Left renal pelvis (tissue), 4 donors: ENCODE data around the gene ITPR2. TPM values are rescaled to one million over a fixed set of nuclear protein-coding genes. Genes with fewer than 3 reads are reported as not detected.
"Not testable (repeated sequence)": the region's sequence is repeated elsewhere in the genome, so short reads cannot be mapped to it uniquely, and the experiment has no call there.

ENCODE experiments used
- DNase-seq, 4 donors: peaks; one replicate each; pipeline ENCODE4 v3.0.0-alpha.2; 2013; ENCODE audit warnings: low read depth in 4 of 4, low spot score in 3 of 4
- polyA plus RNA-seq, 4 donors: library from polyadenylated mRNA; unstranded; fragments of 120-200 nt; gene quantifications; one replicate each; pipeline ENCODE4 v1.2.1, GENCODE V29; 2013; ENCODE audit not compliant: insufficient read length in 4 of 4

ITPR2 gene
- polyA plus RNA-seq, 4 donors = 11.8 to 16.1 (median 13.2) TPM

DNA sequence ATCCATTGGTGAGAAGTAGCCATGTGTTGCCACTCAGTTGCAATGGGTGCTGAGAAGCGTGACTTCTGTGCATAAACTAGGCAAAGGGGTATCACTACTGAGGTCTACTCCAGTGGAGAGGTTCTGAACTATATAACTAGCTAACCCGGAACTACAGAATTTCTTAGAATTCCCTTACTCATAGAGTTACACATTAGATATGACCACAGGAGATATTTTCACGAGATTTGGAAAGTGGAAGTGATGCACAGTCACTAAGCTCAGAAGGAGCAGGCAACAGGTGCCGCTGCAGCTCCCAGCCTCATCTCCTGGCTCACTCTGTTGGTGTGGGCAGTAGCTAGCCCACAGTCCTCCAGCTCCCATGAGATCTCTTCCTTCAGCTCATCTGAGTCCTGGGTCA lies 501.0 kb downstream of the ITPR2 start:
- no peak for DNase-seq

DNA sequence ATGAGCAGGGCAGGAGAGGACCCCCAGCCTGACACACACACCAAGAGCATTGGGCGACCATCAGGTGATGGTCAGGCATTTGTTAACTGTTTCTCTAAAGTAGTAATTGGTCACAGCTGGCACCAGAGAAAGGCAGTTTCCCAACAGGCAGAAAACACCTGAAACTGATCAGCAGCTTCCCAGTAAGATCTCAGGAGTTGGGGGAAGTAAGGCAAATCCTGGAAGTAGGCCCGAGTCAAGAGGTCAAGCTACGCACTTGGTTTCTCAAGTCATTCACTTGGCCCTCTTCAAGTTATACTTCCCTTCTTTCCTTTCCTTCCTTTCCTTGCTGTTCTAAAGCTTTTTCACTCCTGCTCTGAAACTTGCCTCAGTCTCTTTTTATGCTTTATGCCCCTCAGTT lies 501.9 kb downstream of the ITPR2 start:
- DNase-seq = no peak

GRCh38 chr12:26327975-26328644 lies 504.9 kb downstream of the ITPR2 start:
- DNase-seq = no peak

- no peak for DNase-seq
Measured at GRCh38 chr12:26323673-26324072, 509.3 kb downstream of the ITPR2 start.

DNA sequence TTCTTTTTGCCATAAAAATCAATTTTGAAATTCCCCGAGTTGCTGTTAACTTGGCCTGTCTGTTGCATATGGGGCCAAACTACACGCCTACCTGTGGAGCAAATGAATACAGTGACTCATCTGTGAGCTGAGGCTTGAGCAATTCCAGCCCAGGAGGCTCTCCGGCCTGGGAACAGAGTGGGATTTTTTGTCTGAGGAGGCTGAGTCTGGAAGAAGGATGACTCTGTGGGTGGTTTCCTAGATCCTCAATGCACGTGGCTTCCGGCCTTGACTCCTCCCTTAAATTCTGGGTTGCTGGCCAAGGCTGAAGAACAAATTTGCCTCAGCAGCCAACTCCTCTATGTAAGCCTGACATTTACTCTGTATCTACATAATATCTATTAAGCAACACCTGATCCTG lies 513.5 kb downstream of the ITPR2 start:
- no peak for DNase-seq

GRCh38 chr12:26318661-26319068 lies 514.3 kb downstream of the ITPR2 start:
- no peak for DNase-seq

DNA sequence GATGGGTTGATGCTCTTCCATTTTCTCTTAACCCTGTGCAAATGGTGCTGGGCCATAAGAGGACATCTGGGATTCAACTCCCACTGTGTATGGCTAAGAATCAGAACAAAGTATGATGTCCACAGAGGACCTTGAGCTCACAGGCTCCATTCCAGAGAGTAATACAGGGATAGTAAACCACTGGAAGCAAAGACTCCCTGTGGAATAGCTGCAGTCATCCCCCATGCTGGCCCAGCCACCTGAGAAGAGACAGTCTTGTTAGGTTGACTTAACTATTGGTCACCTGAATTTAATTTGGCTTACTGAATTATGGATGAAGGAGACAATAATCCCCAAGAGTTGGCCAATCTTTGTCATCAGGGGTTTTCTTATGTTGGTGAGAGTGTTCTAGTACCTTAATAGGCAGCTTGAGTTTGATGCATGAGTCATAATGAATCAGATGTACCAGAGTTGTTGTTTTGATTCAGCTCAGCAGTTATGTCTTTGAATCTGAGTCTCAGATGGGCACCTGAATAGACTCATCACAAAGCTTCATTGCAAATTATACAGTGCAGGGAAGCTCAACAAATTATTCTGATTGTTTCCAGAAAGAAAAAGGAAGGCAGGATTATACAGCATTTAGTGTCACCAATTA lies 514.9 kb downstream of the ITPR2 start:
- DNase-seq = no peak

- DNase-seq = not testable (repeated sequence)
Measured at GRCh38 chr12:26314103-26314502, 518.9 kb downstream of the ITPR2 start.

DNA sequence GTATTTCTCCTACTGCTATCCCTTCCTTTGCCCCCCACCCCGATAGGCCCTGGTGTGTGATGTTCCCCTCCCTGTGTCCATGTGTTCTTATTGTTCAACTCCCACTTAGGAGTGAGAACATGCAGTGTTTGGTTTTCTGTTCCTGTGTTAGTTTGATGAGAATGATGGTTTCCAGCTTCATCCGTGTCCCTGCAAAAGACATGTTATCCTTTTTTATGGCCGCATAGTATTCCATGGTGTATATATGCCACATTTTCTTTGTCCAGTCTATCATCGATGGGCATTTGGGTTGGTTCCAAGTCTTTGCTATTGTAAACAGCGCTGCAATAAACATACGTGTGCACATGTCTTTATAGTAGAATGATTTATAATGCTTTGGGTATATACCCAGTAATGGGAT lies 522.5 kb downstream of the ITPR2 start:
- not testable (repeated sequence) for DNase-seq

DNA sequence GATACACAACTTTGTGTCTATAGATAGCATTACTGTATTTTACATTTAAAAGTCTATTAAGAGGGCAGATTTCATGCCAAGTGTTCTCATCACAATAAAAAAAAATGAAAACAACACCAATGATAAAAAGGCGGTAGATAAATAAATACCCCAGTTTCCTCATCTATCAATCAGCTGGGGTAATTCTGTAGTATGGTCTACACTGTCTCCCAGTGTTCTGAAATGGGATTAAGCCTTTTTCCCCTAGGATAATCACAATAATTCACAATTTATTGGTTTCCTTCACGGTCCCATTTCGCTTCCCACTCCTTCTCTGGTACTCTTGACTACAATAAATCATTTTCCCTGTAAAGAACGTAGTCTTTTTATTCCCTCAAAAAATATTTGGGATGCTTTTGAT lies 523.4 kb downstream of the ITPR2 start:
- no peak for DNase-seq

- DNase-seq = no peak
Measured at GRCh38 chr12:26304273-26304672, 528.7 kb downstream of the ITPR2 start.

DNA sequence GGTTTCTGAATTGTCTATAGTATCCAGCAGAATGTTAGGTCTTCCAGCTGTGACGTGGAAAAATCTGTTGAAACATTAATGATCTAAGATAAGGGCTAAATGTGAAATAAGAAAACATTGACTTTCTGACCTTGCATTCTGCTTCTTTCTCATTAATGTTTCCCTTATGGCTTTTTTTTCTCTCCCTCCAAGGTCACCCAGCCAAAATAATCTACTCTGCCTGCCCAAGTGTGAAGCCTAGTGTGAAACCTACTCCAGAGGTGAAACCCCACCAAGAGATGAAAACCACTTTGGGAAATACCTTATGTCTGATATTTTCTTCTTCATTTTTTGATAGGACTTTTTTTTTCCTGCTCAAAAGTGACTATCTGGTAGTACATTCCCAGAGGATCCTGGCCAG lies 529.6 kb downstream of the ITPR2 start:
- no peak for DNase-seq

DNA sequence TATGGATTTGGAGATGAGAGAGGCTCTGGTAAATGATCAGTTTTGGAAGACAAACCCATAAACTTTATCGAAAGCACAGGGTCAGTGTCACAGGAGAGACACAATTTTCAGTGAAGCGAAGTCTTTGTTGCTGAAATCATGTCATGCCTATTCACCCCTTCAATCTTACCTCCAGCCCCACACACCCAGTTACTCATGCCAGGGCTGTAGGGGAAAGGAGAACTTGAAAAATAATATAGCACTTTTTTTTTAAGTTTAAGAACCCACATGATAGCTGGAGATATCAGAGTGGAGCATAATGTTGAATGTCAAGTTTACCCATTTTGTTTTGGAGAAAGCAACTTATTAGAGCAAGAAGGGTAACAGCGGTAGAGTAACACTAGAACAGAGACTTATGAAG lies 530.2 kb downstream of the ITPR2 start:
- DNase-seq = no peak

- DNase-seq = no peak
Measured at GRCh38 chr12:26299751-26300150, 533.2 kb downstream of the ITPR2 start.

DNA sequence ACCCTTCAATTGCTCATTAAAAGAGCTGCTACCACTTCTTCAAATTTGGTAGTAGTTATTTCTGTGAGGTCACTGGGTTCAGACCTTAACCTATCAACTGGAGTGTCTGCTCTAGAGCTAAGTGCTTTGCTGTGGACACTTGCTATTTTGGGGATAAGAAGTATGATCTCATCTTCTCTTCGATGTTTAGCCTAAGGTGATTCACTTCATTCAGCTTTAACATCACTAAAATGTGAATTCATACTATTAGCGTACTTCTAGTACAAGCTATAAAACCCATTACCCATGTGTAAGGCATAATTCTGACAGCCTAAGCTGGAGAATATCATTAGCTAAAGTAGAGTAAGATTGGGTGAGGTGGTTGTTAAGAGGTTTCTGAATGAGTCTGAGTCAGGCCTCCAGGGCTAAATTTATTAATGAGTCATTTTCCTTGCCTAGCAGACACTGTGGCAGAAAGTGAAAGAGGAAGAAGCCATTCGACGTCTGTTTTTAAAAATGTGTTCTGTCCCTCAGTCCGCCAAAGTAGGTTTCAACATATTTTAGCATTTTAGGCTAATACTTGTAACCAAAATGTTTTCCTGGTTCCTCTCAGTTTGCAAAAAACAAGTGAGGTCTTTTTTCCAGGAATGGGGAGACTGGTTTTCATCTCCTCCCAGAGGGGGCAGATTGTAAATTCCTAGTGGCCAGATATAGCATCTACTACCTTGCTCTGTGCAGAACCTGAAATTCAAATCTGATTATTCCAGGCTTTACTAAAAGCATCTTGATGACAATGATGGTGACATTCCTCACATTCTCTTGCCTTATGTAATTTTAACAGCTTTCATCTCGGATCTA lies 534.0 kb downstream of the ITPR2 start:
- no peak for DNase-seq

DNA sequence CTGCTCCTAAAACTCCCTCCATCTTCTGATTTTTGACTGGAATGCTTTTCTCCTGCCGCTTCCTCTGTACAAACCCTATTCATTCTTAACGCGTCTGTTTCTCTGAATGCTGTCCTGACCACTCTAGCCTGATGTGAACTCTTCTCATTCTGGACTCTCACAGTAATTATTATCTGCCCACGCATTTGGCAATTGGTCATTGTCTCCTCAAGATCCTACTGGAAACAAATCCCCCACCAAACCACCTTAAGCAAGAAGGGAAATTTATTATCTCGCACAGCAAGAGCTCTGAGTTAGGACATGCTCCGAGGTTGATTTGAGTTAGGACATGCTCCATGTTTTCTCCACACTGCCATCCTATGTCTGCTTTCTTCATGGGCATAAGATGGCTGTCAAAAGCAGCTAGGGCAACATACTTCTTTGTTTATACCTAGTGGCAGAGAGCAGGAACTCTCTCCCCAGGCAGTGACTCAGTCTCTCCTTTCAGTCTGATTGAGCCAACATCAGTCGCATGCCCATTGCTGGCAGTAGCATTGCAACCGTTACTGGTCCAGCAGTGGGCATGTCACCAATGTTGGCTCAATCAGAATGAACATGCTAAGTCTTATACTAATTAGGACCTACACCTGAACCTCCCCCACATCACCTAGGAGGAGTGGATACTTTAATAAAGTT lies 535.5 kb downstream of the ITPR2 start:
- DNase-seq = no peak

DNA sequence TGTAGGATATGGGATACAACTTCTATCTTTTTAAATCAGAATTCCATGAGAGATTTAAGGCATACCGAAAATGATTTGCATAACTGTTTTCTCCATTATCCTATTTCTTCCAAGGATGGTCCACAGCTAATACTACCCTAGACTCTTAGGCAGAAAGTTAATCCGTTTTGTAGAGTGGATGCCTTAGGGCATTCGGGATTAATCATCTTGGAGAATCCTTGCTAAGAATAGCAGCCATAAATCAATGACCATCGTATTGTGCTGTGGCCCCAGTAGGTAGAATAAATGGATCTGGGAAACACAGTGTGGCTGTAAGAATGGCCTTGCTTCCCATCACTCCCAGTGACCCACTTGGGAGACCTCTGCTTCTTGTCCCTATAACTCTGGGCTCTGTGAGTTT lies 538.0 kb downstream of the ITPR2 start:
- no peak for DNase-seq

DNA sequence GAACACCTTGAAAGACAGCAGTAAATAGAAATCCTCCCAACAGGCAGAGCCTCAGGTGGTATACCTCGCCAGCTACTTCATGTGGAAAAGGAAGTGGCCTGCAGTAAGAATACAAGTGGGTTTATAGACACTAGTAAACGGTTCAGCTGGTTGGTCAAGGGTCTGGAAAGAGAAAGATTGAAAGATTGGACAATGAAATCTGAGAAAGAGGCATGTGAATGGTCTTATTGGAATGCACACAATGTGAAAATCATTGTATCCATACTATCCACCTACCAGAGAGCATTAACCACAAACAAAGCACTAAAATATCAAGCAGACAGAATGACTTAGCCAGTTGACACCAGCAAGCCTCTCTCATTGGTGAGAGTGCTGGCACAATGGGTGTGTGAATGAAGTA lies 539.4 kb downstream of the ITPR2 start:
- no peak for DNase-seq

DNA sequence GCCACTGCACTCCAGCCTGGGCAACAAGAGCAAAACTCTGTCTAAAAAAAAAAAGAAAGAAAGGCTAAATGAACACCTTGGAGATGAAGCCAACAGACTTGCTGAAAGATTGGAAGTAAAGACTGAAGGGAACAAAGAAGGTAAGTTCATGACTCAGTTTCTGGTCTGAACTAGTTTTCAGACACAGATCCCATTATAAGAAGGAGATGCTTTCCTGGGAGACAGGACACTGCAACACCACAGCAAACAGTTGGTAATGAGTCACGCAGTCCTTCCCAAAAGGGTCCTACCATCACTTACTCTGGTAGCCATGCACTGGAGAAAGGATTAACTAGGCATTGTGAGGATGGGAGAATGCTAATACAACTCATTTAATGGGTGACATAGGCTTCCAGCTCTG lies 540.4 kb downstream of the ITPR2 start:
- DNase-seq = no peak

GRCh38 chr12:26290565-26290964 lies 542.4 kb downstream of the ITPR2 start:
- no peak for DNase-seq

- DNase-seq = no peak
Measured at GRCh38 chr12:26287671-26288381, 545.2 kb downstream of the ITPR2 start.
